GM23338 (cell line): ENCODE results near the gene CHST13. TPM values are rescaled to one million over a fixed set of nuclear protein-coding genes. Genes with fewer than 3 reads are reported as not detected.

Experiments
- ATAC-seq: fragments of 200-7000 bp; cut with Tn5 transposase; 3 replicates; pipeline ENCODE4 v1.9.1; 2020
- DNase-seq: peaks from one replicate; pipeline ENCODE4 v3.0.0-alpha.2; 2015; ENCODE audit warnings: low spot score
- H2AFZ ChIP-seq: fragments of 200-600 bp; sonication (generic); 2 replicates; pipeline ENCODE4 v1.8.0; 2016; ENCODE audit warnings: antibody characterized with exemption, mild to moderate bottlenecking, moderate library complexity
- H3F3A ChIP-seq: fragments of 200-600 bp; sonication (generic); replicated peaks from 2 replicates; pipeline ENCODE4 v1.8.0; 2017; ENCODE audit warnings: antibody characterized with exemption, mixed run types, low read depth
- H3K27ac ChIP-seq: fragments of 200-600 bp; sonication (generic); 2 replicates; pipeline ENCODE4 v1.6.1; 2016; ENCODE audit warnings: low read depth
- H3K27me3 ChIP-seq: fragments of 200-600 bp; sonication (generic); 2 replicates; pipeline ENCODE4 v1.8.0; 2016; ENCODE audit warnings: mild to moderate bottlenecking, mixed run types, moderate library complexity; ENCODE audit not compliant: insufficient read depth
- H3K36me3 ChIP-seq: fragments of 200-600 bp; sonication (generic); 2 replicates; pipeline ENCODE4 v1.8.0; 2016; ENCODE audit warnings: mild to moderate bottlenecking; ENCODE audit not compliant: insufficient read depth
- H3K4me1 ChIP-seq: fragments of 200-600 bp; sonication (generic); 2 replicates; pipeline ENCODE4 v1.8.0; 2016; ENCODE audit warnings: mild to moderate bottlenecking, moderate library complexity; ENCODE audit not compliant: insufficient read depth
- H3K4me2 ChIP-seq: fragments of 200-600 bp; sonication (generic); 2 replicates; pipeline ENCODE4 v1.7.1; 2017; ENCODE audit warnings: mixed run types
- H3K4me3 ChIP-seq: fragments of 200-600 bp; sonication (generic); 2 replicates; pipeline ENCODE4 v1.6.1; 2016; ENCODE audit warnings: mixed run types
- H3K79me2 ChIP-seq: fragments of 200-600 bp; sonication (generic); replicated peaks from 2 replicates; pipeline ENCODE4 v1.8.0; 2017; ENCODE audit warnings: mild to moderate bottlenecking; ENCODE audit not compliant: insufficient read depth
- H3K9me2 ChIP-seq: fragments of 200-600 bp; sonication (generic); 2 replicates; pipeline ENCODE4 v1.8.0; 2017; ENCODE audit not compliant: insufficient read depth
- H4K20me1 ChIP-seq: fragments of 200-600 bp; sonication (generic); replicated peaks from 2 replicates; pipeline ENCODE4 v1.8.0; 2017; ENCODE audit warnings: mild to moderate bottlenecking; ENCODE audit not compliant: insufficient read depth
- H3K27ac Mint-ChIP-seq: 2 replicates; pipeline ENCODE4 v1.8.0; 2020; ENCODE audit warnings: inconsistent platforms, mild to moderate bottlenecking, moderate library complexity, mixed read lengths
- H3K27me3 Mint-ChIP-seq: 3 replicates; pipeline ENCODE4 v1.8.0; 2022; ENCODE audit warnings: low read depth, mild to moderate bottlenecking, moderate library complexity, mixed read lengths, inconsistent platforms; ENCODE audit not compliant: insufficient read depth, poor library complexity
- H3K36me3 Mint-ChIP-seq: 3 replicates; pipeline ENCODE4 v1.8.0; 2021; ENCODE audit warnings: low read depth, mild to moderate bottlenecking, inconsistent platforms, moderate library complexity, mixed read lengths
- H3K4me1 Mint-ChIP-seq: 3 replicates; pipeline ENCODE4 v1.8.0; 2020; ENCODE audit warnings: mild to moderate bottlenecking, inconsistent platforms, mixed read lengths
- H3K4me3 Mint-ChIP-seq: 3 replicates; pipeline ENCODE4 v1.8.0; 2021; ENCODE audit warnings: moderate library complexity, mild to moderate bottlenecking, inconsistent platforms, mixed read lengths
- H3K9me3 Mint-ChIP-seq: 3 replicates; pipeline ENCODE4 v1.8.0; 2020; ENCODE audit warnings: moderate library complexity, mild to moderate bottlenecking, inconsistent platforms, mixed read lengths
- CREB1 ChIP-seq: fragments of 250-450 bp; sonication (Bioruptor Pico); IDR thresholded peaks from 2 replicates; pipeline ENCODE4 v1.5.0; 2020; ENCODE audit warnings: low read depth, mild to moderate bottlenecking, moderate library complexity
- EZH2 ChIP-seq: fragments of 200-600 bp; sonication (generic); IDR thresholded peaks from one replicate; pipeline ENCODE4 v1.8.0; 2017; ENCODE audit warnings: antibody characterized with exemption, mild to moderate bottlenecking, low read depth; ENCODE audit not compliant: unreplicated experiment
- EZH2phosphoT487 ChIP-seq: fragments of 200-600 bp; sonication (generic); IDR thresholded peaks from one replicate; pipeline ENCODE4 v1.8.1; 2018; ENCODE audit warnings: antibody characterized with exemption; ENCODE audit not compliant: unreplicated experiment
- JUNB ChIP-seq: IDR thresholded peaks from one replicate; pipeline ENCODE4 v1.6.1; 2016; ENCODE audit warnings: antibody characterized with exemption; ENCODE audit not compliant: unreplicated experiment
- NANOG ChIP-seq: IDR thresholded peaks from 2 replicates; pipeline ENCODE4 v1.6.1; 2016; ENCODE audit warnings: antibody characterized with exemption, borderline replicate concordance
- POLR2AphosphoS5 ChIP-seq: IDR thresholded peaks from 2 replicates; pipeline ENCODE4 v1.6.1; 2016; ENCODE audit warnings: antibody characterized with exemption, low read depth
- REST ChIP-seq: IDR thresholded peaks from one replicate; pipeline ENCODE4 v1.6.1; 2018; ENCODE audit warnings: antibody characterized with exemption; ENCODE audit not compliant: unreplicated experiment
- STAT1 ChIP-seq: IDR thresholded peaks from one replicate; pipeline ENCODE4 v1.6.1; 2016; ENCODE audit warnings: antibody characterized with exemption; ENCODE audit not compliant: unreplicated experiment
- ZNF114 ChIP-seq: fragments of 250-450 bp; sonication (Bioruptor Pico); IDR thresholded peaks from 2 replicates; pipeline ENCODE4 v1.5.0; 2020; ENCODE audit warnings: mild to moderate bottlenecking, moderate library complexity
- ZNF331 ChIP-seq: fragments of 250-450 bp; sonication (Bioruptor Pico); IDR thresholded peaks from 2 replicates; pipeline ENCODE4 v1.5.0; 2020; ENCODE audit warnings: low read depth, mild to moderate bottlenecking, moderate library complexity
- polyA plus RNA-seq: library from polyadenylated mRNA; unstranded; fragments of >200 nt; fragmentation: Nextera tagmentation; extraction: Ambion mirVana; gene quantifications from 2 replicates; pipeline ENCODE4 v1.2.1, GENCODE V29; 2016
- total RNA-seq: library from RNA; depleted of rRNA; stranded (reverse); fragments of >200 nt; shearing (Covaris generic); gene quantifications from 2 replicates; pipeline ENCODE4 v1.2.3, GENCODE V29; 2014
- TF ChIP-seq, protein P1 (sequence below): IDR thresholded peaks from 2 replicates; pipeline ENCODE4 v1.6.1; 2016; ENCODE audit warnings: antibody characterized with exemption
- TF ChIP-seq, protein P2 (sequence below): fragments of 250-450 bp; sonication (Bioruptor Pico); IDR thresholded peaks from 2 replicates; pipeline ENCODE4 v1.5.0; 2020; ENCODE audit warnings: mild to moderate bottlenecking, moderate library complexity
- TF ChIP-seq, protein P3 (sequence below), 2 experiments: fragments of 200-600 bp in 1 of 2; sonication (generic) in 1 of 2; conservative IDR thresholded peaks; 2 replicates each; pipeline versions ENCODE4 v1.5.1 to v1.6.1; 2016 to 2017; ENCODE audit warnings: antibody characterized with exemption in 2 of 2, low read depth in 2 of 2, mild to moderate bottlenecking in 2 of 2, moderate library complexity in 1 of 2

The CHST13 gene
- total and polyA plus RNA-seq, 2 experiments from 2014 or later = 3.7 to 8.4 TPM

DNA sequence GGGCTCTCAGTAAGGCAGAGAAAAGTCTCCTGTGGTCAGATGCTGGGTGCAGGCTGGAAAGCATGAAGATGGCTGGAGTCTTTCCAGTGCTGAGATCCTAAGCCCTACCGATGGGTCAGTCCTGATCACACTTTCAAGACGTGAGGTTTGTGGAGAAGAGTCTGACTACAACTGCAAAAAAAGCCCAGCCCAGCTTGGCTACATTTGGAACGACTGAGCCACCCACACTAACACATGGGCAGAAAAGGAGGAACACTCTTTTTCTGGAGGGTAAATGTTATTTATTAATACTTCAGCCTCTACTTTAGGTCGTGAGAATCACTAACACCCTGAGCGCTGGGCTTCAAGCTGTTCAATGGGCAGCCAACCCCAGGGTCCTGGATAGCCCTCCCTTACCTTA, 56.8 kb downstream of the CHST13 start:
- no peaks in the 10 kb centered on the region for H3K9me3 Mint-ChIP-seq
- Histone ChIP-seq H3K27ac (no peak overlapping the region), H3K79me2 (no peaks in the 10 kb centered on the region), H3K4me3 (no peak overlapping the region), H3F3A (no peaks in the 10 kb centered on the region), H3K36me3 (no peaks in the 10 kb centered on the region), H3K4me2 (no peak overlapping the region), H3K27me3 (no peaks in the 10 kb centered on the region), H2AFZ (no peak overlapping the region), H3K4me1 (no peaks in the 10 kb centered on the region), H3K9me2 (no peaks in the 10 kb centered on the region), H4K20me1 (no peaks in the 10 kb centered on the region)
- H3K27ac Mint-ChIP-seq = no peak overlapping the region
- TF ChIP-seq, protein P1, sequence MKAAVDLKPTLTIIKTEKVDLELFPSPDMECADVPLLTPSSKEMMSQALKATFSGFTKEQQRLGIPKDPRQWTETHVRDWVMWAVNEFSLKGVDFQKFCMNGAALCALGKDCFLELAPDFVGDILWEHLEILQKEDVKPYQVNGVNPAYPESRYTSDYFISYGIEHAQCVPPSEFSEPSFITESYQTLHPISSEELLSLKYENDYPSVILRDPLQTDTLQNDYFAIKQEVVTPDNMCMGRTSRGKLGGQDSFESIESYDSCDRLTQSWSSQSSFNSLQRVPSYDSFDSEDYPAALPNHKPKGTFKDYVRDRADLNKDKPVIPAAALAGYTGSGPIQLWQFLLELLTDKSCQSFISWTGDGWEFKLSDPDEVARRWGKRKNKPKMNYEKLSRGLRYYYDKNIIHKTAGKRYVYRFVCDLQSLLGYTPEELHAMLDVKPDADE = no peak
- TF ChIP-seq EZH2phosphoT487 (no peak), JUNB (no peak), REST (no peak), EZH2 (no peak), CREB1 (CRISPR knock-in tag) (no peak), ZNF114 (CRISPR knock-in tag) (no peak), ZNF331 (CRISPR knock-in tag) (no peak), STAT1 (no peak), NANOG (no peak), POLR2AphosphoS5 (no peak)
- TF ChIP-seq, protein P2, sequence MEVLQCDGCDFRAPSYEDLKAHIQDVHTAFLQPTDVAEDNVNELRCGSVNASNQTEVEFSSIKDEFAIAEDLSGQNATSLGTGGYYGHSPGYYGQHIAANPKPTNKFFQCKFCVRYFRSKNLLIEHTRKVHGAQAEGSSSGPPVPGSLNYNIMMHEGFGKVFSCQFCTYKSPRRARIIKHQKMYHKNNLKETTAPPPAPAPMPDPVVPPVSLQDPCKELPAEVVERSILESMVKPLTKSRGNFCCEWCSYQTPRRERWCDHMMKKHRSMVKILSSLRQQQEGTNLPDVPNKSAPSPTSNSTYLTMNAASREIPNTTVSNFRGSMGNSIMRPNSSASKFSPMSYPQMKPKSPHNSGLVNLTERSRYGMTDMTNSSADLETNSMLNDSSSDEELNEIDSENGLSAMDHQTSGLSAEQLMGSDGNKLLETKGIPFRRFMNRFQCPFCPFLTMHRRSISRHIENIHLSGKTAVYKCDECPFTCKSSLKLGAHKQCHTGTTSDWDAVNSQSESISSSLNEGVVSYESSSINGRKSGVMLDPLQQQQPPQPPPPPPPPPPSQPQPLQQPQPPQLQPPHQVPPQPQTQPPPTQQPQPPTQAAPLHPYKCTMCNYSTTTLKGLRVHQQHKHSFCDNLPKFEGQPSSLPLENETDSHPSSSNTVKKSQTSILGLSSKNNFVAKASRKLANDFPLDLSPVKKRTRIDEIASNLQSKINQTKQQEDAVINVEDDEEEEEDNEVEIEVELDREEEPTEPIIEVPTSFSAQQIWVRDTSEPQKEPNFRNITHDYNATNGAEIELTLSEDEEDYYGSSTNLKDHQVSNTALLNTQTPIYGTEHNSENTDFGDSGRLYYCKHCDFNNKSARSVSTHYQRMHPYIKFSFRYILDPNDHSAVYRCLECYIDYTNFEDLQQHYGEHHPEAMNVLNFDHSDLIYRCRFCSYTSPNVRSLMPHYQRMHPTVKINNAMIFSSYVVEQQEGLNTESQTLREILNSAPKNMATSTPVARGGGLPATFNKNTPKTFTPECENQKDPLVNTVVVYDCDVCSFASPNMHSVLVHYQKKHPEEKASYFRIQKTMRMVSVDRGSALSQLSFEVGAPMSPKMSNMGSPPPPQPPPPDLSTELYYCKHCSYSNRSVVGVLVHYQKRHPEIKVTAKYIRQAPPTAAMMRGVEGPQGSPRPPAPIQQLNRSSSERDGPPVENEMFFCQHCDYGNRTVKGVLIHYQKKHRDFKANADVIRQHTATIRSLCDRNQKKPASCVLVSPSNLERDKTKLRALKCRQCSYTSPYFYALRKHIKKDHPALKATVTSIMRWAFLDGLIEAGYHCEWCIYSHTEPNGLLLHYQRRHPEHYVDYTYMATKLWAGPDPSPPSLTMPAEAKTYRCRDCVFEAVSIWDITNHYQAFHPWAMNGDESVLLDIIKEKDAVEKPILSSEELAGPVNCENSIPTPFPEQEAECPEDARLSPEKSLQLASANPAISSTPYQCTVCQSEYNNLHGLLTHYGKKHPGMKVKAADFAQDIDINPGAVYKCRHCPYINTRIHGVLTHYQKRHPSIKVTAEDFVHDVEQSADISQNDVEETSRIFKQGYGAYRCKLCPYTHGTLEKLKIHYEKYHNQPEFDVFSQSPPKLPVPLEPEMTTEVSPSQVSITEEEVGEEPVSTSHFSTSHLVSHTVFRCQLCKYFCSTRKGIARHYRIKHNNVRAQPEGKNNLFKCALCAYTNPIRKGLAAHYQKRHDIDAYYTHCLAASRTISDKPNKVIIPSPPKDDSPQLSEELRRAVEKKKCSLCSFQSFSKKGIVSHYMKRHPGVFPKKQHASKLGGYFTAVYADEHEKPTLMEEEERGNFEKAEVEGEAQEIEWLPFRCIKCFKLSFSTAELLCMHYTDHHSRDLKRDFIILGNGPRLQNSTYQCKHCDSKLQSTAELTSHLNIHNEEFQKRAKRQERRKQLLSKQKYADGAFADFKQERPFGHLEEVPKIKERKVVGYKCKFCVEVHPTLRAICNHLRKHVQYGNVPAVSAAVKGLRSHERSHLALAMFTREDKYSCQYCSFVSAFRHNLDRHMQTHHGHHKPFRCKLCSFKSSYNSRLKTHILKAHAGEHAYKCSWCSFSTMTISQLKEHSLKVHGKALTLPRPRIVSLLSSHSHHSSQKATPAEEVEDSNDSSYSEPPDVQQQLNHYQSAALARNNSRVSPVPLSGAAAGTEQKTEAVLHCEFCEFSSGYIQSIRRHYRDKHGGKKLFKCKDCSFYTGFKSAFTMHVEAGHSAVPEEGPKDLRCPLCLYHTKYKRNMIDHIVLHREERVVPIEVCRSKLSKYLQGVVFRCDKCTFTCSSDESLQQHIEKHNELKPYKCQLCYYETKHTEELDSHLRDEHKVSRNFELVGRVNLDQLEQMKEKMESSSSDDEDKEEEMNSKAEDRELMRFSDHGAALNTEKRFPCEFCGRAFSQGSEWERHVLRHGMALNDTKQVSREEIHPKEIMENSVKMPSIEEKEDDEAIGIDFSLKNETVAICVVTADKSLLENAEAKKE (CRISPR knock-in tag) = no peak
- TF ChIP-seq, protein P3, sequence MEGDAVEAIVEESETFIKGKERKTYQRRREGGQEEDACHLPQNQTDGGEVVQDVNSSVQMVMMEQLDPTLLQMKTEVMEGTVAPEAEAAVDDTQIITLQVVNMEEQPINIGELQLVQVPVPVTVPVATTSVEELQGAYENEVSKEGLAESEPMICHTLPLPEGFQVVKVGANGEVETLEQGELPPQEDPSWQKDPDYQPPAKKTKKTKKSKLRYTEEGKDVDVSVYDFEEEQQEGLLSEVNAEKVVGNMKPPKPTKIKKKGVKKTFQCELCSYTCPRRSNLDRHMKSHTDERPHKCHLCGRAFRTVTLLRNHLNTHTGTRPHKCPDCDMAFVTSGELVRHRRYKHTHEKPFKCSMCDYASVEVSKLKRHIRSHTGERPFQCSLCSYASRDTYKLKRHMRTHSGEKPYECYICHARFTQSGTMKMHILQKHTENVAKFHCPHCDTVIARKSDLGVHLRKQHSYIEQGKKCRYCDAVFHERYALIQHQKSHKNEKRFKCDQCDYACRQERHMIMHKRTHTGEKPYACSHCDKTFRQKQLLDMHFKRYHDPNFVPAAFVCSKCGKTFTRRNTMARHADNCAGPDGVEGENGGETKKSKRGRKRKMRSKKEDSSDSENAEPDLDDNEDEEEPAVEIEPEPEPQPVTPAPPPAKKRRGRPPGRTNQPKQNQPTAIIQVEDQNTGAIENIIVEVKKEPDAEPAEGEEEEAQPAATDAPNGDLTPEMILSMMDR (conservative IDR thresholded peaks at IDR 0.05; ENCODE audit: low read depth in 2 of 2) = no peak
- no peaks in the 10 kb centered on the region for H3K4me1 Mint-ChIP-seq
- no peaks in the 10 kb centered on the region for H3K36me3 Mint-ChIP-seq
- ATAC-seq = peak; percentile 55
- no peak for DNase-seq
- H3K27me3 Mint-ChIP-seq = no peaks in the 10 kb centered on the region
- H3K4me3 Mint-ChIP-seq = no peak overlapping the region
